Renal cortex interstitium (tissue), 11 donors: ENCODE data around the gene DUSP1. TPM values are rescaled to one million over a fixed set of nuclear protein-coding genes. Genes with fewer than 3 reads are reported as not detected.

Experiments
- DNase-seq, 11 donors: peaks; one replicate each; pipeline ENCODE4 v3.0.0-alpha.2; 2013; ENCODE audit warnings: low read depth in 9 of 11, low spot score in 4 of 11; ENCODE audit errors: extremely low read depth in 1 of 11
- polyA plus RNA-seq, 3 donors: library from polyadenylated mRNA; unstranded; fragments of 120-200 nt; gene quantifications; one replicate each; pipeline ENCODE4 v1.2.1, GENCODE V29; 2013; ENCODE audit not compliant: insufficient read length in 3 of 3

The DUSP1 gene
- polyA plus RNA-seq, 3 donors, result 53.9 to 115 (median 86.6) TPM

DNA sequence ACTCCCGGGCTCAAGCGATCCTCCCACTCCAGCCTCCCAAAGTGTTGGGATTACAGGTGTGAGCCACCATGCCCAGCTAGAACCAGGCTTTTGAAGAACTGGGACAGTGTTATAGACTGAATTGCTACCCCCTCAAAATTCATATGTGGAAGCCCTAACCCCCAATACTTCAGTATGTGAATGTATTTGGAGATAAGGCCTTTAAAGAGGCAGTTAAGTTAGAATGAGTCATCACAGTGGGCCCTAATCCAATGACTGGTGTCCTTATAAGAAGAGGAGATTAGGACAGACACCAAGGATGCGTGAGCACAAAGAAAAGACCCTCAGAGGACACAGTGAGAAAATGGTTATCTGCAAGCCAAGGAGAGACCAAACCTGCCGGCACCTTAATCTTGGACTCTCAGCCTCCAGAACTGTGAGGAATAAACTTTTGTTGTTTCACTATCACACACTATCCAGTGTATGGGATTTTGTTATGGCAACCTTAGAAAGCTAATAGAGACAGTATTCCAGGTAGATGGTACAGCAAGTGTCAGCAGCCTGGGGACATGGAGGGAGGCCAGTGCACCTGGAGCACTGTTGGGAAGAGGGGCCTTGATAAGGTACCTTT, 31.7 kb upstream of the DUSP1 start:
- no peak for DNase-seq

GRCh38 chr5:172802112-172802511, 31.1 kb upstream of the DUSP1 start:
- no peak for DNase-seq

DNA sequence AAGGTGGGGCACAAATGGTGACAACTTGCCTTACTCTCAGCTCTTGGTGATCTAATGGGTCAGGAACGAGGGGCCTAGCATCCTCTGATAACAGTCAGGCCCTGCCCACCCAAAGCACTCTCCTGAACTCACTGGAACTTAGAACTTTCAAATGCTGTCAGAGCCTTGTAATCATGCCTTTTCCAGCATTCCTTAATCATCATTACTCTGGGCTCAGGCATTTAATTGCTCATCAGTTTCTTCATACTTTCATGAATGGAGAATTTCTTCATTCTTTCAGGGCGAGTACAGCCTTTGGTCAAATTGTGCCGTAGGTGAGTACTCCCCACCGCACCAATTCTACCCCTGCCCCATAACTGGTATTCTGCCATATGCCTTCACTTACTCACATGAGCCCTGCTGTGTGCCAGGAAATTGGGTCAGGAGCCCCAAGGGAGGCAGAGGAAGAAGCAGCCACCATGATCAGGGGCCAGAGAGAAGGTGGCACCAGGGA, 30.2 kb upstream of the DUSP1 start:
- DNase-seq, result no peak

DNA sequence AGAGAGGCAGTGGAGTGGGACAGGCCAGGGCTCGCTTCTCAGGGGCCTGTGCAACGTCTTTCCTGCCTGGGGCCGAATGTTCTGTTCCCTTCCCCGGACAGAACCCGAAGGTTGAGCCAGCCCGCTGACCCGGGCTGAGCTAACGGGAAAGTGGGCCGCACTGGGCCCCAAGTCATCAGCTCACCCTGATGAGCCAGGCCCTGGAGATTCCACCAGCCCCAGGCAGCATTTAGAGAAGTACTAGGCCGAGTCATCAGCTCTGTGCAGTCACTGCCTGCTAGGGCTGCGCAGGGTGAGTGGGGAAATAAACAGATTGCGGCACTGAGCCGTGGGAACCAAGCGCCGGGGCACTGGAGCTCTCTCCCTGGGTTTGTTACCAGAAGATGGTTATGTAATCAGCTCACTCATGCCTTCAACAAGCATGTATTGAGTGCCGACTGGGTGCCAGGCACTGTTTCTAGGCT, 29.1 kb upstream of the DUSP1 start:
- DNase-seq, result no peak

- no peak for DNase-seq
Measured at GRCh38 chr5:172799416-172799815, 28.4 kb upstream of the DUSP1 start.

- DNase-seq, result no peak
Measured at GRCh38 chr5:172798422-172799215, 27.6 kb upstream of the DUSP1 start.

DNA sequence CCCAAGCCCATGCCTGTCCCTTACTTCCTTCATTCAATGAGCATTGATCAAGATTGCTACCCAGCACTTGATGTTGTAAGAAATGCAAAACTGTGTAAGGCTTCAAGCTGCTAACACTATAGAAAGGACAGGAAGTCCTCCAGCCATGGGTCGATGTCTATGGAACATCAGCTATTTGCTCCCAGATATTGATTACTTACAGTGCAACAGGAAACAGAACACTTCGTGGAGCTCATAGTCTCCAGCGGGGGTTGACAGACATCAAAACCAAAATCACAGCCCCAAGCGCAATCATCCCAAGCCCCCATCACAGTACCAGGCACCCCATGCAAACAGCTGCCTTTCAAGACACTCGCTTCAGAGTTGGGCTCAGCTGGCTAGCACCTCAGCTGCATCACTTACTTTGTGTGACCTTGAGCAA, 26.8 kb upstream of the DUSP1 start:
- DNase-seq, result no peak

DNA sequence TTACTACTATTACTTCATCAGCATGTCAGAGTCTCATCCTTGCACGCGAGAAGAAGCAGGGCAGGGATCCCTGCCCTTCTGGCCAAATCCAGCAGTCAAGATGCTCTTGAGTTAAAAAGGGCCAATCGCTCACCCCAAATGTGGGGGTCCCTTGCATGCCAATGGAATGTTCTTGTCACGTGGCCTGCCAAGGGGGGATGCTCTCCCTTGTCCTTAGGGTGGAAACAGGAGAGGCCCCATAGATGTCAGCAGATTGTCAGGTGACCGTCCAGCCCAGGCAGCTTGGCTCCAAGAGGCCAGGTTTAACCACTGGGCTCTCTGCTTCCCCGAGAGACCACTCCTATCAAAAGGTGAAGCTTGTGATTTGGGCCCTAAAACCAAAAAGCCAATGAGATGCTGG, 25.3 kb upstream of the DUSP1 start:
- DNase-seq, result no peak

GRCh38 chr5:172795318-172795977, 24.5 kb upstream of the DUSP1 start:
- peak; percentile 73 to 93 (median 81) for DNase-seq

GRCh38 chr5:172793577-172794488, 22.8 kb upstream of the DUSP1 start:
- no peak for DNase-seq

GRCh38 chr5:172792701-172793570, 21.9 kb upstream of the DUSP1 start:
- DNase-seq, result no peak

- no peak for DNase-seq
Measured at GRCh38 chr5:172791726-172792445, 20.9 kb upstream of the DUSP1 start.

- no peak for DNase-seq
Measured at GRCh38 chr5:172791286-172791685, 20.3 kb upstream of the DUSP1 start.

DNA sequence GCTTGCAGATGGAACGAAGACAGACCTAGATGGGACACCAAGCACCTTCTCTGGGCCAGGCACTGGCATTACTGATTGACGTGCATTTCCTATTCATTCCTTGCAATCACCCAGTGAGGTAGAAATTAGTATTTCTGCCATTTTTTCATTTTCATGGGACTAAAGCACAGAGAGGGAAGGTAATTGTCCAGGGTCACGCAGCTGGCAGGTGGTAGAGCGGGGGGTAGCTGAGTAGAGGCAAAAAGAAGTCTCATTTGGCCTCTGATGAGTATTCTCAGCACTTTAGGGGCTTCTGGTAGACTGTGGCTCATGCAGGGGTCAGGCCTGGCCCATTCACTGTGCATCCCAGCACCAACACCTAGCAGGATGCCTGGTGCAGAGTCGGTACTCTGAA, 19.5 kb upstream of the DUSP1 start:
- no peak for DNase-seq

- DNase-seq, result no peak
Measured at GRCh38 chr5:172789687-172790495, 18.9 kb upstream of the DUSP1 start.

GRCh38 chr5:172788771-172789686, 18.0 kb upstream of the DUSP1 start:
- DNase-seq, result no peak
